Fibroblast of gingiva (primary cell): ENCODE measurements around the gene DNM3.

ENCODE experiments used
- DNase-seq: peaks from one replicate; pipeline ENCODE4 v3.0.0-alpha.2; 2011; ENCODE audit warnings: low read depth

The DNM3 gene

DNA sequence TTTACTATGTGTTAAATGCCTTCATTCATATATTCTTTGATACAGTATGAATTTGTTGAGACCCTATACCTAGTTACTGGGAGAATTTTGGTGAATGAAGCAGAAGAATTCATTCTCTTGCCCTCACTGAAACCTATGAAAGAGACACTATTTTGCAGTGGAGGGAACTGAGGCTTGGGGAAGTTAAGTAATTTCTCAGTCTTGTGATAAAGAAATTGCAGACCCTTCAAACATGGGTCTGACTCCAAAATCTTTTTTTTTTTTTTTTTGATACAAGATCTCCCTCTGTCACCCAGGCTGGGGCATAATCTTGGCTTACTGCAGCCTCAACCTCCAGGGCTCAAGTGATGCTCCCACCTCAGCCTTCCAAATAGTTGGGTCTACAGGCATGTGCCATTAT, 132.1 kb downstream of the DNM3 start:
- no peak for DNase-seq

DNA sequence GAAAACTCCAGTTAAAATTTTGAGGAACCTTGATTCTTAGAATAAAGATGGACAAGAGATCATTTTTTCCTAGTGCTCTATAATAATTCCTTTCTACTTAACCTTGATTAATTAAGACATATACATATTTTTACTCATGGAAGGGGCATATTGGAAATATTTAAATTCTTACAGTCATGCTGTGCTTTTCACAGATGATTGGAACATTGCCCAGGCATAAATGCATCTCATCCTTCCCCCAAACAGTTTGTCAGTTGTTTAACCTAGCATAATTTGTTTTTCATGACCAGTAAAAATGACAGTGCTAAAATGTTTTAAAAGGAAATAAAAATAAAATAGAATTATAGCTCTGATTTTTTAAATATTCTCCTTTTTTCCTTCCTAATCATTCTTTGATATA, 140.0 kb downstream of the DNM3 start:
- no peak for DNase-seq

DNA sequence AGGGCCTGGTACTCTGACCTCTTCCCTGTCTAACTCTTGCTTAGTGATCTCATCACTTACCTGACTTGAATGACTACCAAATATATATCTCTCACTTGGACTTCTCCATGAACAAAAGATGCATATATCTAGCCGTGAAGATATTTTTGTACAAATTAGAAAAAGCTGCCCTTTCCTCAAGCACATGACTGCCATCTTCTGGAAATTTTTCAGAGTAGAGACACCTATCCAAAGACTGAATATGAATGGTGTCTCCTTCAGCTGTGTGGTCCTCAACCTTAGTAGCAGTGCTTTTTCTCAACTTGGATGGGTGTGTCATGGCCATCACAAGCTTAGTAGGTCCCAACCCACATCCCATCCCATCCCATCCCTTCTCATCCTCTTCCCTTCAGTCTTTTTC, 142.3 kb downstream of the DNM3 start:
- DNase-seq = peak; percentile 38

DNA sequence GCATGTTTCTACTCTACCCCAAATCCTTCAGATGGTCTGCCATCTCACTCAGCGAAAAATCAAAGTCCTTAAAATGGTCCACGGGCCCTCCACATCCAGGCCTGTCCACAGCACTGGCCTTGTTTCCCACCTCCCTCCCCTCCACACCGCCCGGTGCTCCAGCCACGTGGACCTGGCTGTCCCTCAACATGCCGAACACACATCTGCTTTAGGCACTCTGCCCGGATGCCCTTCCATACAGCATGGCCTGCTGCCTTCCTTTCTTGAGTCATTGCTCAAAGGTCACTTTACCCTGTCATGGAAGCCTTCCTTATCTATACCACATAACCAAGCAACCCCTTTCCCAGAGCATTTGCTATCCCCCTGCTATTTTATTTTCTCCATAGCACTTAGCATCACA, 143.0 kb downstream of the DNM3 start:
- no peak for DNase-seq

DNA sequence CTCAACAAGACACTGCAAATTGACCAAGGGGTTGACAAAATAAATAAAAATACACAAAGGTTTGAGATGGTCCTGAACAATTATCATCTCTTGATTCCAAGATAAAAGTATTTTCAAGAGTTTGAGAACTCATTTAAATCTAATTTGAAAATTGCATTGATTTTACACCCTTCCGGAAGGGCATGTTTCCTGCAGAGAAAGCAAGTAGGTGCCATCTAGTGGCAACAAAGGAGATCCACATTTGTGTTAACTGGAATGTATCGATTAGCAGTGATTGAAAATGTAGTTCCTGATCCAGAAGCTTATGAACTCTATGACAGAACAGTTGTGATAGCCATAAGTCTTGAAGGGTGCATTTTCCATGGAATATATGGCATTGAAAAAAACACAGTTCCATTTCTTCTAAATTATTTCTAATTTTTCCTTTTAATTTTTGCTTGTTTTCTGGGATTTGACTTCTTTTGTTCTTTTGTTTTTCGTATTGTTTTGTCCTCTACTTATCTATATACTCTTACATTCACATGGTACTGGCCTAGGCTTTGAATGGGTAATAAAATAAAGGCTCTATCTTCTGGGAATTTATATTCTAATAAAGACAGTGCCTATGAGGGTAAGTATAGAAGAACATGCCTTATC, 143.7 kb downstream of the DNM3 start:
- DNase-seq = peak; percentile 39

DNA sequence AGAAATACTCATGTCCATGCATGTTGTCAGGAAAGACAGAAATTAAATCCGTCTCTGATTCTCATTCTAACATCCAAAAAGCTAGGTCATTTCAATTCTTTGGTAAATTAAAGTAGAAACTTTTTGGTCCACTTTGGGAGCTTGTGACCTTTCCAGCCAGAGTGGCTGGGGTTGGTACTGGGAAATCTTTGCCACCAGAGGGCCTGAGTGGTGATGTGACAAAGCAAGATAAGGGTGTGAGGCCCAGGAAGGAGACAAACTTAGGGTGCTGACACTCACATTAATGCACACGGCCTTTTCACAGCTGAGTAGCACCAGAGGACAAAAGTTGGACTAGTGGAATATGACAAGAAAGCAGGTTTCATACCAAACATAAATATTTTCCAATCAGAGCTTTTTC, 144.3 kb downstream of the DNM3 start:
- DNase-seq = no peak

DNA sequence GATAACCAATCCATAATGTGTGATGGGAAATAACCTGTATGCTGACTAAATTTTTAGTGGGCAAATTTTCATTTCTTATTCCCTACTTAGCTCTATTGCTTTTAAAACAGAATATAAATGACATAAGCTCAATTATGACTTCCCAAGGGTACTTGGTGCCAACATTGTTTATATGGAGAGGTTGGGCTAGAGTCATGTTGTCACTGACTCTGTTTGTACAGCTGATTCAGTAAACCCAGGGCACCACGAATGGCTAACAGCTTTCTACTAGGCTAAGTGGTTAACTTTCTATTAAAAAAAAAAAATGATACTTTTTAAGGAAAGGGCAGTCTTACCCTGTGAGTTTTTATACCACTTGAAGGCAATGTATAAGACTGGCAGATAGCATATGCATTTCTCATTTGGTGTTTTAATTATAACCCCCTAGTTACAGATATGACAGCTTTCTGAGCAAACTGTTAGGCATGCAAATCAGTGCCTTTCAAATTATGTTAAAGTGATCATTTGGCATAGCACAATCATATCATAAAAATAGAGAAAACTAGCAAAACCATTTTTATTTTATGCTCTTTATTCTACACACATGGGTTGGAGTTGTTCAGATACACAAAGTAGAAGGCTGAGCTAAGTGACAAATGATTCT, 147.1 kb downstream of the DNM3 start:
- no peak for DNase-seq

DNA sequence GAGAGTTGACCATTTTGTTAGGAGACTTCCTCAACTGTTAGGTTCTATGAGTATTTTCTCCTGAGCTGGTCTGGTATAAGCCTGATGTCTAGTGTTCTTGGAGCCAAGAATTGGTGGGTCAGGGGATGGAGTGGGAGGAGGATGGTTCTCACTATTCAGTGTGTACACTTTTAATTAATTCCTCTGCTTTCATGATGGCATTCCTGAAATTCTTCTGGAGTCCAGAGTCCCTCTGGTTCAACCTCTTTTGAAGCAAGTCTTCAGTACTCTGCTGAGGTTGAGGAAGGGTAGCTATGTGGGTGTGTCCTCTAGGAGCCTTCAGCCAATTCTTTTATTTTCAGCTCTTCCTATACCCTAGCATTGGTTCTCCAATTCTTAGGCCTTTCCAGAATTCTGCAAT, 149.1 kb downstream of the DNM3 start:
- no peak for DNase-seq

DNA sequence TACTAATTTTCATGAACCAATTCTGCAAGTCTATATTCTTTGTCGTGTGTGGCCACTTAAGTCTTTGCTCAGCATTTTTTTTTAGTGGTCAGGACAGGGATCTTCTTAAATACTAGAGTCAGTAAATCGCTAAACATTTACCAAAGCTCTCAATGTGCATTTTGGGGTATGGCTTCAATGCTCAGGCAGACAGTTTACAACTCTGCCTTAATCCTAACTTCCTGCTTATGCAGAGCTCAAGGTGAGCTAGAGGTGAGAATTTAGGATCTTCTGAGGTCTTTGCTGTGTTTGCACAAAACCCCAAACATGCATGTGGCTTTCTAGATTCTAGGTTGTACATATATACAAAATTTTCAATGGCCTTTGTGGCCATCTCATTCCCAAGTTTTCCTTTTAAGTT, 153.0 kb downstream of the DNM3 start:
- no peak for DNase-seq

DNA sequence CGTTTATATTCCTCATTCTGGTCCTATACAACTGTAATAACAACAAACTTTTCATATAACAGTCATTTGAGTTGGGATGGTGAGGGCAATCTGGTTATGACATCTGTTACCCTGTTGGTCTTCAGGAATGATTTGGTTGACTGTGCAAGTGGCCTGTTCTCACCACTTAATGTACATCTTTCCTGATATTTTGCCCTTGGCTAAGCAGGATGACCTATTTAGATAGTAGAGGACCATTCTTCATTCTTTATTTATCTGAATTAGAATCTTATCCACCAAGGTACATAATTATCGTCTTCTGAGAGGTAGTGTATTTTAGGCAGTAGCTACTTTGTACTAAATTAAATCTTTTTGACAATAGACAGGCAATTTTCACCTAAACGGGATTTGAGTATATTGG, 154.3 kb downstream of the DNM3 start:
- no peak for DNase-seq

DNA sequence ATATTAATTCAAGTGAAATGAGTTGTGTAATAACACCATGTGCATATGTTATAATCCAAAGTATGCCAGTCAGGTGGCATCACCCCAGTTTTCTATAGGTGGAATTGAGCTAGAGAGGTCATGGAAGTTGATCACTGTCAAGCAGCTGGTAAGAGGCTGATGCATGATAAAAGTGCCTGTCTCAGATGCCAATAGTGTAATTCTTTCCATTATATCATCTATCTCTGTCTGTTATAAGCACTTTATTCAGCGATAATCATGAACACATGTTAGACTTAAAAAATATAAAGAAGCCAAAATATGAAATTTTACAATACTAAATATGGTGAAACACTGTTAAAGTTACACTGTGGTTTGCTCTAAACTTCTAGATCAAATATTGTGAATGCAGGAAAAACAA, 156.6 kb downstream of the DNM3 start:
- DNase-seq = peak; percentile 30

DNA sequence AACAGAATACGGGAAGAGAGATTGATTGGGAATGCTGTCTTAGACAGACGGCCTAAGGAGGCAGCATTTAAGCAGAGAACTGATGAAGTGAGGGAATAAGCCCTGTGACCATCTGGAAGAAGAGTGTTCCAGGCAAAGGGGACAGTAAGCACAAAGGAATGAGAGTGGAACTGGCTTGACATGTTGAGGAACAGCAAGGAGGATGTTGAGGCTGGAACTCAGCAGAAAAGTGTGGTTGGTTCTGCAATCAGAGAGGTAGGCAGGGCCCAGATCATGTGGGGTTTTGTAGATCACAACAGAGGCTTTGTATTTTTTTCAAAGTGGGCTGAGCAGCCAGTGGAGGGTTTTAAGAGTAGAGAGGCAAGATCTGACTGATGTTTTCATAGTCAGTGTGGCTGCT, 157.4 kb downstream of the DNM3 start:
- DNase-seq = no peak

DNA sequence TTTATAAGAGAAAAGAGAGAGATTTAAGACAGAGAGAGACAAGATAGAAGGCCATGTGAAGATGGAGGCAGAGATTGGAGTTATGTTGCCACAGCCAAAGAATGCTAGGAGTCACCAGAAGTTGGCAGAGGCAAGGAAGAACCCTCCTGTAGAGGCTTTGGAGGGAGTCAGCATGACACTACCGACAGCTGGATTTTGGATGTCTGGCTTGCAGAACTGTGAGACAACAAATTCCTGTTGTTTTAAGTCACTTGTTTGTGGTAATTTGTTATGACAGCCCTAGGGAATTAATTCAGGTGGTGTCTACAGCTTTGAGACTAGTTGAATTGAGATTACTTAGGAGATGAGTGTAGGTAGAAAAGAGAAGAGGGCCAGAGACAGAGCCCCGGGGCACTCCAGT, 158.5 kb downstream of the DNM3 start:
- no peak for DNase-seq

DNA sequence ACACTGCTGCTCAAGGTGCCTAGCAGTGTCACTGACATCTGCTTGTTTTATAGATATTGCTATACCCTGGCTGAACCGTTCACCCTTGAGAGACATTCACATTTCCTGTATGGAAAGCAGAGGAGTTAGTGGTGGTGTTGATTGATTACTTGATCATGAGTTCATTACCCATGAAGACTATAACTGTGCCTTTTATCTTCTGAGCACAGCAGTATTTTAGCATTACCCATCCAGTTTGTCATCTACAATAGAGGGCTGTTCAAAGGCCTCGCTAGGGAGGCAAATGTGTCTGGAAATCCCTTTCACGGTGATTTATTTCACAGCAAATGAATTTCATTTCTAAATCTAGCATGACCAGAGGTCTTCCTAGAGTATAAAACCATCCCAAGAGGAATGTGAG, 160.0 kb downstream of the DNM3 start:
- DNase-seq = no peak

DNA sequence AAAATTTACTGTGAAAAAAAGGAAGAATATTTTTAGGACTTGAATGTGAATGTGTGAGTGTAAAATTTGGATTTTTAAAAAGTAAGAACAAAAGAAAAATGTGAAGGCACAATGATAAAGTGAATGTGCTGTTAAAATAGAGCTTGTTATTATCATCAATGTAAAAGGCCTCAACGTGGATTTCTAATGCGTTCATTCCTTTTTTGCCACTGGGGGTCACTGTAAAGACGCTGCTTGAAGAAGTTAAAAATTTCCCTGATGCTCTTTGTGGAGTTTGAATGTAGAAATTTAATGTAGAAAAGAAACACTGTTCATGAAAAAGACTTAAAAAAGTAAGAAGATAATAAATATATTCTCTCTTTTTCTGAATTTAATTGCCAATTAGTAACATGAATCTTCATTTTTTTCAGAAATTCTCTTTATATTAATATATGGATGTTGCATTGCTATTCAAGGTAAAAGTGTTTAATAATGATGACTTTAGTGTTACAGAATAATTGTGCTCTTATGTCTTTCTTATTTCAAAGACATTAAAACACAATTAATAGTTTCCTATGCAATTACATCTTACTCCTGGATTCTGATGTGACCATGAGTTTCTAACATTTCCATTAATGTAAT, 161.5 kb downstream of the DNM3 start:
- DNase-seq = peak; percentile 54

DNA sequence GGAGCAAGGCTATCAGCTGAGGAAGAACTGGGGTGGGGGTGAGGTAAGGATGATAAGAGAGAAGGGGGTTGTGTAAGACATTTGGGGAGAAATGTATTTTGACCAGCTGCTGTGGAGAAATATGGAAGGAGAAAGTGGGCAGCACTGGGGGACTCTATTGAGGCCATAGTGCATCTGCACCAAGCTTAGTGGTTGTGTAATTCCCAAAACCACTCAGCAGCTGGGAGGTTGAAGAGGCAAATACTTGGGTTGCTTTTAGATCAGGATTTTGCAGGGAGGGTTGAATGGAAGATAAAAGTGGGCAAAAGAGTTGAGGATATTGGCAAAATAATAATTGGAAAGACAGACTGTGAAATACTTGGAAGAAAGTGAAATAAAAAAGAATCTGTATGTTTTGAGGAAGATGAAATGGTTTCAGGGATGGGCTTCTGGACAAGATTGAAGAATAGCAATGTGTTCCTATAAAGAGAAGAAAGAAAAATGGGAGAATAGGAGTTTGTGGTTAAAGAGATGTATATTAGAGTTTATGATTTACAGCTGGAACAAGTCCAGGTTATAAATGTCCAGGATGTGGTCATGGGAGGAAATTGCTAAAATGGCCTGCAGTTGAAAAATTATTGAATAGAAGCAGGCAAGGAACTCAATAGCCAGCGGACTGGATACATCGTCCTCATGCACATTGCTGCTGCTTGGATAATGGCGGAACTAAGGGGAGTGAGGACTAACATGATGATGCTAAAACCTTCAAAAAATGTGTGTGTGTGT, 162.7 kb downstream of the DNM3 start:
- no peak for DNase-seq

DNA sequence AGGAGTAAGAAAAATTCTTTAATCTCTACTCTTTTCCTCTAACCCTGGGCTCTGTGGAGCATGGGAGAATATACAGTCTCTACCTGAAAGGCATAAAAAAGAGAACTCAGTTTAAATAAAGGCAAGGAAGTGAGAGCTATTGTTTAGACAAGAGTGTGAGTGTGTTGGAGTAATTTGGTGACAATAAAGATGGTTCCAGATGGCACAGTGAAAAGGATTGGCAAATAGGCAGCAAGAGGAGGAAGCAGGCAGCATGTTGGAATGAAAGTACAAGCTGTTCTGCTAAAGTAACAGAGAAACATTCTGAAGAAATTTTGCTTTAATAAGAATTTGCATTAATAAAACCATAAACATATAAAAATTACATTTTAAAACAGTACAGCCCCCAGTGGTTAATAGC, 163.4 kb downstream of the DNM3 start:
- peak; percentile 6 for DNase-seq

DNA sequence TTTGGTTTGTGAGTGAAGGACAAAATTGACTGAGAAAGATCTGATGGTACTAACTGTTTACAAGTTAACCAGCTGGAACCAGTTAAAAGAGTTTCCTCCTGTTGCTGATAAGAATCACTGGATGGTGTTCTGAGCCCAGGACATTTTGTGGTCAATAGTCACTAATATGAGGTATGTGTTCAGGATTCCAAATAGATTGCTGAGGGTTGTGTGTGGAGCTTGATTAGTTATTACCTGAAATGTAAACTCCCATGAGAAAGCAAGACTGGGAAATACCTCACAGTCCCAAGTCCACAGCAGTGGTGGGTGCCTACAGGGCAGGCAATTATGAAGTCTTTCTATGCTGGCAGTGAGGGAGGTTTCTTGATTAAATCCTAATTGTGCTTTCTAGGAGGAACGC, 164.6 kb downstream of the DNM3 start:
- no peak for DNase-seq

DNA sequence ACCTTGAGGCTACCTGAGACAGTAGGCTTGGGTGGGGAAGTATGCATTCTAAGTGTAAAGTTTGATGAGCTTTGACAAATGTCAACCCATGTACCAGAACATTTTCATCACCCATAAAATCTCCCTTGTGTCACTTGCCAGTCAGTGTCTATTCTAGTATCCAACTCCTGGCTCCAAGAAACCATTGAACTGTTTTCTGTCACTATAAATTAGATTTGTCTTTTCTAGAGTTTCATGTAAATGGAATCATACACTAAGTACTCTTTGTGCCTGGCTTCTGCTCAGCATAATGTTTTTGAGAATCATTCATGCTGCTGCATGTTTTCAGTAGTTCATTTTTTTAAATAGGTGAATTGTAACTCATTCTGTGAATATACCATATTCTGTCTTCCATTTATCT, 165.4 kb downstream of the DNM3 start:
- DNase-seq = no peak

DNA sequence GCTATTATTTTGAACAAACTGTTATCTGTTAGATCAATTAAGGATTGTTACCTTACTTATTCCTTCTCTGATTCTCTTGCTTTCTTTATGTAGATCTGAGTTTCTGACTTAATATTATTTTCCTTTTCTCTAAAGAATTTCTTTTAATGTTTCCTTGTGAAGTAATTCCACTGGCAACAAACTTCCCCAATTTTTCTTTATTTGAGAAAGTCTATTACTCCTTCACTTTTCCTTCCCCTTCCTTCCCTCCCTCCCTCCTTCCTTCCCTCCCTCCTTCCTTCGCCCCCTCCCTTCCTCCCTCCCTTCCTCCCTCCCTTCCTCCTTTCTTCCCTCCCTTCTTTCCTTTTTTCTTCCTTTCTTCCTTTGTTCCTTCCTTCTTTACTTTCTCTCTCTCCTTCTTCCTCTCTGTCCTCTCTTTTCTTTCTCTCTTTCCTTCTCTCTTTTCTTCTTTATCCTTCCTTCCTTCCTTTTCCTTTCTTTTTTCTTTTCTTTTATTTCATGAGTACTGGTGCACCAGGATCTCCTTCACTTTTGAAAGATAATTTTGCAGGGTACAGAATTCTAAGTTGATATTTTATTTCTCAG, 177.5 kb downstream of the DNM3 start:
- no peak for DNase-seq

DNA sequence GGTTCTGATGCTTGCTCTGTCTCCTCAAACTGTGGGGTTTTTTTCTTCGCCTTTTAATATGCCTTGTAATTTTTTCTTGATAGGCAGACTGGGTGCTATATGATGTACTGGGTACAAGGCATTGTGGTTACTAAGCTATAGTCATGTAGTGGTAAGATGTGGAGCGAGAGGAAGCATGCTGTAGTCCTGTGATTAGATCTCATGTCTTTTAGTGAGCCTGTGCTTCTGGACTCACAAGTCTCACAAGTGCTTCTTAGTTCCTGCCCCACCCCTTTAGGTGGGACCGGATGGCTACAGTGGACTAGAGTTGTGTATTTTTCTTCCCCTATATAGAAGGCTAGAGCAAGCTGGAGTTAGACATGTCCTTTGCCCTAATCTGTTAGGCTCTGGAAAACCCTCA, 178.7 kb downstream of the DNM3 start:
- DNase-seq = no peak

DNA sequence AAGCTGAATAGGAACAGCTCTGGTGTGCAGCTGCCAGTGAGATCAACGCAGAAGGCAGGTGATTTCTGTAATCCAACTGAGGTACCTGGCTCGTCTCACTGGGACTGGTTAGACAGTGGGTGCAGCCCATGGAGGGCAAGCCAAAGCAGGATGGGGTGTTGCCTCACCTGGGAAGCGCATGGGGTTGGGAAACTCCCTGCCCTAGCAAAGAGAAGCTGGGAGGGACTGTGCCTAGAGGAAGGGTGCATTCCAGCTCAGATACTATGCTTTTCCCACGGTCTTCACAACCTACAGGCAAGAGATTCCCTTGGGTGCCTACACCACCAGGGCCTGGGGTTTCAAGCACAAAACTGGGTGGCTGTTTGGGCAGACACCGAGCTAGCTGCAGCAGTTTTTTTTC, 183.2 kb downstream of the DNM3 start:
- no peak for DNase-seq
